C4-2B (cell line): ENCODE data around the gene PAFAH1B2.

Source experiments
- CTCF ChIP-seq: fragments of 450-650 bp; conservative IDR thresholded peaks from 2 replicates; pipeline ENCODE4 v1.5.1; 2017; ENCODE audit warnings: mild to moderate bottlenecking
- ZFX ChIP-seq: fragments of 450-650 bp; IDR thresholded peaks from 2 replicates; pipeline ENCODE4 v1.6.1; 2017

GRCh38 chr11:117195761-117196160 is 51.7 kb downstream of the PAFAH1B2 start:
- TF ChIP-seq CTCF: no peak
- TF ChIP-seq ZFX: no peak
